Measurements from ENCODE around the gene NUBPL.
"Not testable (repeated sequence)": the region's sequence is repeated elsewhere in the genome, so short reads cannot be mapped to it uniquely, and the experiment has no call there.

NUBPL gene

DNA sequence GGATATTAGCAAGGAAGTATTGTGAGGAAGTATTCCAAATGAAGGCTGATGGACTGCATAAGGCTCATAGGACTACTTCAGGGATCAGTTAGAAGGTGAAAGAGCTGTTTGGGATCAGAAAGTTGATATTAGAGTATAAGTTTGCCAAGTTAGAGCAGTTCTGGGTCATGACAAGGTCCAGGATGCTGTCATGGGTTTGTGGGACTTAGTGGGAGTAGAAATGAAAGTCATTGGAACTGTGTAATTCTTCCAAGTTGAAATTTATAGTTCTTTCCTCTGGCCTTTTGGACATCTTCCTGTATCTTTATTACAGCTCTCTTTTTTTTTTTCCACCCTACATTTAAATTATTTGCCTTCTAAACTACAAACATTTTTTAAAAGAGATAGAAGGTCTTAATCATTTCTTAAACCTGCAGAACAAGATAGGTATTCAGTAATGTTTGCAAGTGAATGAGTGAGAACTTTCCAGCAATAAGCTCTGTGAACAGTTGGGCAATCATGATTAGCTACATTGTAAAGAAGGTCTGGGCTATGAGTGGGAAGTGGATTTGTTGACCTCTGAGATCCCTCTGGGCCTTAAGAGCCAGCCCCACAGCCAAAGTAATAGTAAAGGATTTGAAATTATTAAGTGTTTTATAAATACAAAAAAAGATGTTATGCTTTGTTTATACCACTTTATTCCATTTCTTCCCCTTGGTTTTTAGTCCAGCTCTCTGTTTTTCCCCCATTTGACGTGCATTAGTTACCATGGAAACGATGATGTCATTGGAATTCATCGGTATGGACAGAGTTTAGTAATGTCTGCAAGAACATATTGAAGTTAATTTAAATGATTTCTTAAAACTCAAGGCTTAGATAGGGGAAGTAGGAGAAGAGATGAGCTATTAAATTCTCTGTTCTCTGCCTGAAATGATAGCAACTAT is 268.0 kb downstream of the NUBPL start:
- no peaks in the 10 kb centered on the region for H3K9me3 Mint-ChIP-seq
- no peaks in the 10 kb centered on the region for H3K4me1 Mint-ChIP-seq
- H3K27ac Mint-ChIP-seq = no peak overlapping the region
- H3K27me3 Mint-ChIP-seq = no peaks in the 10 kb centered on the region
- peaks cover 17% of the 10 kb centered on the region for H3K36me3 Mint-ChIP-seq
- H3K4me3 Mint-ChIP-seq = no peak overlapping the region

- Mint-ChIP-seq H3K4me3 (no peak overlapping the region), H3K27me3 (no peaks in the 10 kb centered on the region), H3K36me3 (peaks cover 23% of the 10 kb centered on the region), H3K27ac (no peak overlapping the region), H3K4me1 (no peaks in the 10 kb centered on the region), H3K9me3 (no peaks in the 10 kb centered on the region)
Observed at GRCh38 chr14:31834616-31835015, 273.4 kb downstream of the NUBPL start.

DNA sequence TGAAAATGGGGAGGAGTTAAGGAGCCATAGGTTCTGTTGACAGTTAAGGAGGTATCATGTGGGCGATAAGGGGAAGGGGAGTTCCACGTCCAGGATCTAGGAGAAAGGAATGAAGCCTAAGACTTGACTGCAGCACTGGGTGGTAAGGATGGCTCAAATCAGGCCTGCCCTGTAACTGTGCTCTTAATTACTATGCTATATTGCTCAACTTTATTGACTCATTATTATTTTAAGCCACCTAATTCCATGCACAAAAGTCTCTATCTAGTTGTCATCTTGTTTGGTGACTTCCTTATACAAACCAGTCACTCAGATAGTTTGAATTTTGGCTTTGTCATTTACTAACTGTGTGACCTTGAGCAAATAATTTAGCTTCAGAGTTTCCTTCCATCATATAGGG is 273.8 kb downstream of the NUBPL start:
- peaks cover 25% of the 10 kb centered on the region for H3K36me3 Mint-ChIP-seq
- H3K4me1 Mint-ChIP-seq = no peaks in the 10 kb centered on the region
- no peaks in the 10 kb centered on the region for H3K9me3 Mint-ChIP-seq
- no peak overlapping the region for H3K27ac Mint-ChIP-seq
- H3K27me3 Mint-ChIP-seq = no peaks in the 10 kb centered on the region
- no peak overlapping the region for H3K4me3 Mint-ChIP-seq

DNA sequence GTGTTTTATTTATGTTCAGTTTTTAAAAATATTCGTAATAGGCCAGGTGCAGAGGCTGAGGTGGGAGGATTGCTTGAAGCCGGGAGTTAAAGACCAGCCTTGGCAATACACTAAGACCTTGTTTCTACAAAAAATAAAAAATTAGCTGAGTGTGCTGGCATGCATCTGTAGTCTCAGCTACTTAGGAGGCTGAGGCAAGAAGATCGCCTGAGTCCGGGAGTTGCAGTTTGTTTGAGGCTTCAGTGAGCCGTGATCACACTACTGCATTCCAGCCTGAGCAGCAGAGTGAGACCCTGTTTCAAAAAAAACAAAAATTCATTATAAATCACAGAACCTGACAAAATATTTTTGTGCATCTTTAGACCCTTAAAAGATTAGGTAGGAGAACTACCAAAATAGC is 275.8 kb downstream of the NUBPL start:
- no peaks in the 10 kb centered on the region for H3K27me3 Mint-ChIP-seq
- no peak overlapping the region for H3K4me3 Mint-ChIP-seq
- no peaks in the 10 kb centered on the region for H3K4me1 Mint-ChIP-seq
- no peaks in the 10 kb centered on the region for H3K9me3 Mint-ChIP-seq
- peaks cover 26% of the 10 kb centered on the region for H3K36me3 Mint-ChIP-seq
- no peak overlapping the region for H3K27ac Mint-ChIP-seq

DNA sequence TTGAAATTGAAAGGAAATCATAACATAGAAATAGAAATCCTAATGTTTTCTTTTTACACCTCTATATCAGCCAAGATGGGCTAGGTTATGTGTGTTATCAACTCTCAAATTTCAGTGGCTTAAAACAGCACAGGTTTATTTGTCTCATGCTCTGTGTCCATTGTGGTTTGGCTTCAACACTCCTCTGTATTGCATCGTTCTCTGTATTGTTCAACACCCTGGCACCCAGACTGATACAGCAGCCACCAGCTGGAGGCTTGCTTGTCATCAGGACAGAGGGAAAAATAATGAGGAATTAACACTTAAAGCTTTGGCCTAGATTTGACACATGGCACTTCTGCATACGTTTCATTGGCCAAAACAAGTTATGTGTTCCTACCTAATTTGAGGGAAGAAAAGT is 281.7 kb downstream of the NUBPL start:
- Mint-ChIP-seq H3K4me3 (no peak overlapping the region), H3K27me3 (no peaks in the 10 kb centered on the region), H3K9me3 (no peaks in the 10 kb centered on the region), H3K36me3 (peaks cover 34% of the 10 kb centered on the region), H3K27ac (no peak overlapping the region), H3K4me1 (no peaks in the 10 kb centered on the region)

DNA sequence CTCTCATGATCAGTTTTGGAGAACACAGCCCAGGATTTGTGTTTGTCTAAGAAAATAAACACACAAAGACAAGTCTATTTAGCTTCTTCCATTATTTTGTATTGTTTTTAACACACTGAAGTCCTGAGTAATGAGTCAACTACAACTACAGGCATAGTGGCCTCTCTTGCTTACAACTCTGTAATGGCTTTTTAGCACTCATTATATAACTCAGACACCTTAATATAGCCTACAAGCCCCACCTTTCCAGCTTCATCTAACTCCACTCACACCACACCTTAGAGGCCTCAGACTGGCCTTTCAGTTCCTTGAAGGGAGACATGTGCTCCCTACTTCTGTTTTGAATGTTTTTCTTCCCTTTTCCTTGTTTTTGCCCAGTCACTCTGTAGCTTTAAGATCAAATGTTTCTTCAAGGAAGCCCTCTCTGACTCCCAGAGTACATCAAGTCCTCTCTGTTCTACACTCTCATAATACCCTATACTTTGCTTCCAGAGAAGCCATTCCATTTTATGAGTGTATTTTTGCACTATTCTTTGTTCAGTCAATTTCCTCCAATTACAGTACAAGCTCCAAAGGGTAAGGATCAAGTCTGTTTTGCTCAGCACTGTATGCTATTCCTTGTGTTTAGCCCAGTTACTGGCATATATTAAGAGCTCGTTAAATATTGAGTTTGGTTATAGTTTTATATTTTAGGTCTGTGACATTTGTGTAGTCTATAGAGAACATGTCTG is 282.3 kb downstream of the NUBPL start:
- no peaks in the 10 kb centered on the region for H3K4me1 Mint-ChIP-seq
- peaks cover 30% of the 10 kb centered on the region for H3K36me3 Mint-ChIP-seq
- H3K27me3 Mint-ChIP-seq = no peaks in the 10 kb centered on the region
- H3K4me3 Mint-ChIP-seq = no peak overlapping the region
- no peak overlapping the region for H3K27ac Mint-ChIP-seq
- no peaks in the 10 kb centered on the region for H3K9me3 Mint-ChIP-seq

DNA sequence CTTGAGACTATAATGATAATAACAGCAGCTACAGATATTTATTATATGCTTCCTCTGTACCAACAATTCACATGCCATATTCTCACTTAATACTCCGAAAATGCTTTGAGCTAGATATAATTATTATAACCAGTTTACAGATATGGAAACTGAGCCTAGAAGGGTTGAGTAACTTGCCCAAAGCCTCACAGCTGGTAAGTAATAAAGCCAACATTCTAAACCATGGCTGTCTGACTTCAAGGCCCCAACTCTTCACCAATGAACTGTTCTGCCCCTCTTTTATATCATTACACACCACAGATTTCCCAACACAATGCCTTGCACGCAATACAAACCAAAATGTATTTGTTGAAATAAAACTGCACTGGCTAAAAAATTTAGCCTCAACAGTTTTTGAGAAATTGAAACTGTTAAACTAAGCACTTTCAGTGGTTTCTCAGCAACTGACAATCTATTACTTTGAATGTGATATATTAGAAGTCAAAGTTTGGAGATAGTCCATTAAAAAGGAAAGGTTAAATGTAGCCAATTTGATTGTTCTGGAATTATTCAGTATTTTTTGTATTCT is 293.4 kb downstream of the NUBPL start:
- Mint-ChIP-seq H3K4me3 (no peak overlapping the region), H3K9me3 (peaks cover 16% of the 10 kb centered on the region), H3K4me1 (no peaks in the 10 kb centered on the region), H3K27ac (no peak overlapping the region), H3K36me3 (peaks cover 59% of the 10 kb centered on the region), H3K27me3 (no peaks in the 10 kb centered on the region)

DNA sequence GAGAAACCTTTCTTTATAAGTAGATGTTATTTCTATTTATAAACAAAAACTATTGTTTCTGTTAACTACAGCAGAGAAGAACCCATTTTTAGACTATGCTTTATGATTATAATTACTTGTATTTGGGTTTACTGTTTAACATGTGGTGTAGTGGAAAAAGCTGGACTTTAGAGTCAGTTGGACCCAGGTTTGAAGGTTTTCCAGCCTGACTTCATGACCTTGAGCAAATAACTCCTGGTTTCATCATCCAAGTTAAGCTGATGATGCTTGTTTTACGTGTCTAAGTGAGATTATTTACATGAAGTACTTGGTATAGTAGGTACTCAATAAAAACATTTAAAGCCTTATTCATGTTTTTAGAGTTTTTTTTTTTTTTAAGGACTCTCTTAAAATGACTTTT is 294.1 kb downstream of the NUBPL start:
- Mint-ChIP-seq H3K4me1 (no peaks in the 10 kb centered on the region), H3K27ac (no peak overlapping the region), H3K4me3 (no peak overlapping the region), H3K27me3 (no peaks in the 10 kb centered on the region), H3K9me3 (peaks cover 16% of the 10 kb centered on the region), H3K36me3 (peaks cover 54% of the 10 kb centered on the region)

DNA sequence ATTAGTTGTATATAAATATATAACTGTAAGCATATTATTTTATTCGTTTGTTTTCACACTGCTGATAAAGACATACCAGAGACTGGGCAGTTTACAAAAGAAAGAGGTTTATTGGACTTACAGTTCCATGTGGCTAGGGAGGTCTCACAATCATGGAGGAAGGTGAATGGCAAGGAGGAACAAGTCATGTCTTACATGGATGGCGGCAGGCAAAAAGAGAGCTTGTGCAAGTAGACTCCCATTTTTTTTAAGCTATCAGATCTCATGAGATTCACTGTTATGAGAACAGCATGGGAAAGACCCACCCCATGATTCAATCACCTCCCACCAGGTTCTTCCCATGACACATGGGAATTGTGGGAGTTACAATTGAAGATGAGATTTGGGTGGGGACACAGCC is 294.8 kb downstream of the NUBPL start:
- Mint-ChIP-seq H3K36me3 (peaks cover 55% of the 10 kb centered on the region), H3K9me3 (peaks cover 21% of the 10 kb centered on the region)
- not testable (repeated sequence) for H3K4me3 Mint-ChIP-seq, H3K27ac Mint-ChIP-seq, H3K27me3 Mint-ChIP-seq, H3K4me1 Mint-ChIP-seq

DNA sequence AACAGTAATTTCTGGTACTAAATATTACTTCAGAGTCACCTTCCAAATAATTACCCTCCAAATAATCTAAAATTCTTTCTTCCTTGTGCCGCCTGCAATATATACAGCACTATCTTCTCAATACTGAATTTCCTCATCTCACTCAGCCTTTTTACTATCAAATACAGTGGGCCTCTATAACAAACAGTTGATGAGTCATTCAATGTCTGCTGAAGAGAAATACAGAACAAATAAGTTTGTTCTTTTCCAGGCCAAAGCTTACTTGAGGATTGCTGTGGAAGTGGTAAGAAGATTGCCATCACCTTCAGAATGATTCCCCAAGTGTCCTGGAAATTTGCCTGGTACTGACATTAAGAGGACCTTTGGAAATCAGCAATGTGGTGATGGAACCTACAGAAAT is 297.7 kb downstream of the NUBPL start:
- Mint-ChIP-seq H3K27me3 (no peaks in the 10 kb centered on the region), H3K4me1 (no peaks in the 10 kb centered on the region), H3K9me3 (peaks cover 26% of the 10 kb centered on the region), H3K4me3 (no peak overlapping the region), H3K36me3 (peaks cover 48% of the 10 kb centered on the region), H3K27ac (no peak overlapping the region)

- H3K4me1 Mint-ChIP-seq = no peaks in the 10 kb centered on the region
- no peak overlapping the region for H3K27ac Mint-ChIP-seq
- peaks cover 8% of the 10 kb centered on the region for H3K36me3 Mint-ChIP-seq
Observed at GRCh38 chr14:31864937-31865855, 304.0 kb downstream of the NUBPL start.

GRCh38 chr14:31867570-31867969 is 306.4 kb downstream of the NUBPL start:
- H3K27me3 Mint-ChIP-seq = no peaks in the 10 kb centered on the region
- H3K4me1 Mint-ChIP-seq = no peaks in the 10 kb centered on the region
- H3K36me3 Mint-ChIP-seq = peaks cover 2% of the 10 kb centered on the region
- H3K4me3 Mint-ChIP-seq = no peak overlapping the region
- peaks cover 33% of the 10 kb centered on the region for H3K9me3 Mint-ChIP-seq
- no peak overlapping the region for H3K27ac Mint-ChIP-seq

More at GRCh38 chr14:31864937-31865855, 304.0 kb downstream of the NUBPL start:
- H3K9me3 Mint-ChIP-seq = peaks cover 41% of the 10 kb centered on the region
- no peak overlapping the region for H3K4me3 Mint-ChIP-seq
- no peaks in the 10 kb centered on the region for H3K27me3 Mint-ChIP-seq

DNA sequence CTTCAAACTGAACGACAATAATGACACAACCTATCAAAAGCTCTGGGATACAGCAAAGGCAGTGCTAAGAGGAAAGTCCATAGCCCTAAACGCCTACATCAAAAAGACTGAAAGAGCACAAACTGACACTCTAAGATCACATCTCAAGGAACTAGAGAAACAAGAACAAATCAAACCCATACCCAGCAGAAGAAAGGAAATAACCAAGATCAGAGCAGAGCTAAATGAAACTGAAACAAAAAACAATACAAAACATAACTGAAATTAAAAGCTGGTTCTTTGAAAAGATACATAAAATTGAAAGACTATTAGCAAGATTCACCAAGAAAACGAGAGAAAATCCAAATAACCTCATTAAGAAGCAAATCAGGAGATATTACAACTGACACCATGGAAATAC is 306.9 kb downstream of the NUBPL start:
- H3K4me3 Mint-ChIP-seq, H3K27me3 Mint-ChIP-seq, H3K27ac Mint-ChIP-seq, H3K4me1 Mint-ChIP-seq, H3K36me3 Mint-ChIP-seq: not testable (repeated sequence)
- peaks cover 29% of the 10 kb centered on the region for H3K9me3 Mint-ChIP-seq

GRCh38 chr14:31876741-31877140 is 315.5 kb downstream of the NUBPL start:
- H3K27me3 Mint-ChIP-seq = no peaks in the 10 kb centered on the region
- H3K4me1 Mint-ChIP-seq = no peaks in the 10 kb centered on the region
- H3K27ac Mint-ChIP-seq = no peak overlapping the region
- H3K4me3 Mint-ChIP-seq = no peak overlapping the region
- peaks cover 8% of the 10 kb centered on the region for H3K9me3 Mint-ChIP-seq
- H3K36me3 Mint-ChIP-seq = no peaks in the 10 kb centered on the region

DNA sequence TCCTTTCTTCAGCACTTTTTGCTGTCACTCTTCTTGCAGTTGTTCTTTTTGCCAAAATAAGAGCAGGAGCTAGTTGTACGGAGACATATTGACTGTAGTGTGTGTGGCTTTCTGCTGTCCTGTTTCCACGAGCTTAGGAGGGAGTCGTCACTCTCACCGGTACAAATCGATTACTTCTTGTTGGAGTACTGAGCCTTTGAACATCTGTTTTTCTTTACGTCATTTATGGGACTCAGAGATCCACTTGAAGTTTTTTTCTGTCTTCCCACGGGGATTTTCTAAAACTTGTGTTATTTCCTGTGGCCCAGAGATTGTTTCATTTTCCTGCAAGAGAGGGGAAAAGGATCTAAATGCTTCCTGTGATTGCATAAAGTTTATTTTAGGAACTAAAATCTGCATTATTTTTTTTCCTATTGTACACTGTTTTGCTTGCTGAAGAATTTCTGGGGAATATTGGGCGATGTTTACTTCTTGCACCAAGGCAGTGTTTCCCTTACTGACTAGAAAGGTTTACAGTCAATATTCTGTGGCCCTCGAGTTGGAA is 316.1 kb downstream of the NUBPL start:
- Mint-ChIP-seq H3K36me3 (no peaks in the 10 kb centered on the region), H3K9me3 (peaks cover 5% of the 10 kb centered on the region), H3K4me1 (no peaks in the 10 kb centered on the region), H3K27ac (no peak overlapping the region), H3K4me3 (no peak overlapping the region), H3K27me3 (no peaks in the 10 kb centered on the region)
